CD14-positive monocyte (primary cell): ENCODE results near the gene MLN. TPM values are rescaled to one million over a fixed set of nuclear protein-coding genes. Genes with fewer than 3 reads are reported as not detected.

ENCODE experiments used
- DNase-seq, 3 donors: peaks; one replicate each; pipeline ENCODE4 v3.0.0-alpha.2; 2011 to 2022
- H2AFZ ChIP-seq: 2 replicates; pipeline ENCODE4 v1.6.0; 2012; ENCODE audit warnings: mild to moderate bottlenecking, low read depth, low read length, inconsistent platforms; ENCODE audit not compliant: insufficient read depth, poor library complexity, severe bottlenecking
- H3K27ac ChIP-seq, 2 donors: 1 replicate in 1 of 2; 2 replicates in 1 of 2; pipeline ENCODE4 v1.5.1; 2012 to 2013; ENCODE audit warnings: low read length in 2 of 2, control low read depth in 1 of 2, inconsistent platforms in 1 of 2, low read depth in 1 of 2, mild to moderate bottlenecking in 1 of 2
- H3K27me3 ChIP-seq, 2 donors: one replicate each; pipeline versions ENCODE4 v1.6.0 to v1.6.1; 2011 to 2013; ENCODE audit warnings: low read length in 2 of 2; ENCODE audit not compliant: control insufficient read depth in 2 of 2, insufficient read depth in 2 of 2
- H3K36me3 ChIP-seq, 2 donors: replicated peaks in 1 of 2; 1 replicate in 1 of 2; 2 replicates in 1 of 2; pipeline versions ENCODE4 v1.5.1 to v1.6.1; 2012 to 2013; ENCODE audit warnings: low read length in 2 of 2, control low read depth in 1 of 2, inconsistent platforms in 1 of 2, mild to moderate bottlenecking in 1 of 2; ENCODE audit not compliant: insufficient read depth in 2 of 2, control insufficient read depth in 1 of 2
- H3K4me1 ChIP-seq, 2 donors: 1 replicate in 1 of 2; 2 replicates in 1 of 2; pipeline versions ENCODE4 v1.5.1 to v1.6.1; 2012 to 2013; ENCODE audit warnings: low read length in 2 of 2, control low read depth in 1 of 2, inconsistent platforms in 1 of 2, mild to moderate bottlenecking in 1 of 2, moderate library complexity in 1 of 2; ENCODE audit not compliant: insufficient read depth in 2 of 2, control insufficient read depth in 1 of 2
- H3K4me2 ChIP-seq: replicated peaks from 2 replicates; pipeline ENCODE3; 2012; ENCODE audit warnings: low read length, moderate library complexity, mild to moderate bottlenecking; ENCODE audit not compliant: poor library complexity, severe bottlenecking; ENCODE audit errors: extremely low read depth
- H3K4me3 ChIP-seq, 3 experiments: fragments of 200-600 bp in 1 of 3; sonication (generic) in 1 of 3; replicated peaks in 1 of 3; 1 replicate in 2 of 3; 2 replicates in 1 of 3; pipeline ENCODE4 v1.5.1; 2011 to 2013; ENCODE audit warnings: low read length in 3 of 3, mild to moderate bottlenecking in 3 of 3, control low read depth in 2 of 3, low read depth in 2 of 3, inconsistent platforms in 1 of 3, moderate library complexity in 1 of 3
- H3K79me2 ChIP-seq: 2 replicates; pipeline ENCODE4 v1.6.0; 2012; ENCODE audit warnings: mild to moderate bottlenecking, control low read depth, inconsistent platforms, low read length, moderate library complexity; ENCODE audit not compliant: insufficient read depth
- H3K9ac ChIP-seq: 2 replicates; pipeline ENCODE4 v1.6.0; 2017; ENCODE audit warnings: low read length, mild to moderate bottlenecking; ENCODE audit not compliant: insufficient read depth, poor library complexity, severe bottlenecking
- H3K9me3 ChIP-seq, 2 donors: replicated peaks in 1 of 2; 1 replicate in 1 of 2; 2 replicates in 1 of 2; pipeline versions ENCODE4 v1.5.1 to v1.6.1; 2012 to 2013; ENCODE audit warnings: low read length in 2 of 2, control low read depth in 1 of 2; ENCODE audit not compliant: control insufficient read depth in 1 of 2, insufficient read depth in 1 of 2
- H4K20me1 ChIP-seq: 2 replicates; pipeline ENCODE4 v1.6.0; 2012; ENCODE audit warnings: mild to moderate bottlenecking, low read length, control low read depth, moderate library complexity; ENCODE audit not compliant: insufficient read depth
- H3K27ac Mint-ChIP-seq, 7 donors: one replicate each; pipeline ENCODE4 v1.8.0; 2020; ENCODE audit warnings: mild to moderate bottlenecking in 7 of 7, mixed read lengths in 7 of 7, moderate library complexity in 6 of 7, inconsistent platforms in 2 of 7
- H3K27me3 Mint-ChIP-seq, 3 donors: one replicate each; pipeline ENCODE4 v1.8.0; 2021 to 2022; ENCODE audit warnings: low read depth in 3 of 3, mild to moderate bottlenecking in 3 of 3, mixed read lengths in 3 of 3, moderate library complexity in 3 of 3, inconsistent platforms in 1 of 3
- H3K36me3 Mint-ChIP-seq, 2 donors: one replicate each; pipeline ENCODE4 v1.8.0; 2020; ENCODE audit warnings: mixed read lengths in 2 of 2, inconsistent platforms in 1 of 2, mild to moderate bottlenecking in 1 of 2
- H3K4me1 Mint-ChIP-seq: one replicate; pipeline ENCODE4 v1.8.0; 2020; ENCODE audit warnings: mild to moderate bottlenecking, mixed read lengths
- H3K4me3 Mint-ChIP-seq, 2 donors: one replicate each; pipeline ENCODE4 v1.8.0; 2020; ENCODE audit warnings: mild to moderate bottlenecking in 2 of 2, mixed read lengths in 2 of 2, moderate library complexity in 1 of 2
- H3K9me3 Mint-ChIP-seq, 7 donors: one replicate each; pipeline ENCODE4 v1.8.0; 2020 to 2022; ENCODE audit warnings: mixed read lengths in 7 of 7, mild to moderate bottlenecking in 6 of 7, moderate library complexity in 6 of 7, inconsistent platforms in 2 of 7
- WGBS: methylation state at CpG from one replicate; pipeline ENCODE4 v1.1.5; 2013; ENCODE audit warnings: missing lambda C conversion rate; ENCODE audit not compliant: insufficient coverage; 5-methylcytosine and 5-hydroxymethylcytosine counted together
- intact Hi-C, 2 donors: fragments of 100-400 bp; cut with micrococcal nuclease; formaldehyde crosslinking; loops; one replicate each; pipeline versions ENCODE4 v1.15.0 to v1.15.1; 2023
- polyA plus RNA-seq, 3 donors: library from polyadenylated mRNA; depleted of rRNA in 1 of 3; unstranded in 2 of 3; stranded (reverse) in 1 of 3; fragments of 300-500 nt in 2 of 3; fragments of >200 nt in 1 of 3; fragmentation: Illumina TruSeq in 2 of 3; gene quantifications; 1 replicate in 2 of 3; 2 replicates in 1 of 3; pipeline ENCODE4 v1.2.3, GENCODE V29; 2012 to 2021
- TF ChIP-seq, protein P1 (sequence below): fragments of 200-600 bp; IDR thresholded peaks from one replicate; pipeline ENCODE4 v1.8.0; 2022; ENCODE audit warnings: antibody characterized with exemption, mild to moderate bottlenecking

MLN gene
- polyA plus RNA-seq, 3 donors: not detected

DNA sequence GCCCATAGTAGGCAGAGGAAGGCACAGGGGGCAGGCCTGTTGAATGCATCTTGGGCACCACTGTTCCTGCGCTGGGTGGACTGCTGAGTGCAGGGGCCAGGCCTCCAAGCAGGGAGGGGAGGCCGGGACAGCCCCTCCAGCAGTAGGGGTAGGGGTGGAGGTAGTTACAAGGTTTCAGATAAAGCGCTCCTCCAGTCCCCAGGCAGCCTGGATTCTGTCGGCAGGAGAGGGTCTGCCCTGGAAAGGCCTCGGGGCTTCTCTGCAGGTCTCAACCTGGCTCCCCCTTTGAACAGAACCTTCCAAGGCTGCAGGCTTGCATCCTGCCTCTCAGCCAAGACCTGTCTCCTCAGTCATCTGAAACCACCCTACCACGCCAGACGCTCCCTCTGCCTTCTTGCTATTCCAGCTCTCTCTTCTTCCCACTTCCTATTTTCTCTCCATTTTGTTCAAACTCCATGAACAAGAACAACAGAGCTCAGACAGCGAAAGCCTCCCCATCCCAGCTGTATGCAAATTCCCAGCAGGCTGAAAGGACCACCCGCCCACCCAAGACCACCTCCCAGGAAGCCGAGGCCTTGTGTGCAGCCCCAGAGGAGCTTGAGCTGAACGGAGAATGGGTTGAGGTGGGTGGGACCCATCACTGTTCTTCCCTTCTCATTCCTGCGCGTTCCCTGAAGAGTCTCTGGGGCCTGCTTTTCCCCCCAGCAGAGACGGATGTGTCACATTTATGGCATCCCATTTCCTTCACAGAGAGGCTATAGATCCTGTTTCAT lies 1.4 kb downstream of the MLN start:
- no peak overlapping the region for H3K4me3 ChIP-seq
- no peak overlapping the region for H3K4me2 ChIP-seq
- H3K4me1 Mint-ChIP-seq: peaks cover 2% of the 10 kb centered on the region
- no peaks in the 10 kb centered on the region for H3K9me3 ChIP-seq
- H2AFZ ChIP-seq: no peak overlapping the region
- WGBS: 85% methylated on average over 8 of the region's 14 CpGs
- no peaks in the 10 kb centered on the region for H3K36me3 ChIP-seq
- no peaks in the 10 kb centered on the region for H3K79me2 ChIP-seq
- H3K27me3 ChIP-seq: peaks cover 0 to 4% of the 10 kb centered on the region in 2 donors
- no peaks in the 10 kb centered on the region for H3K36me3 Mint-ChIP-seq
- H3K27ac Mint-ChIP-seq: no peak overlapping the region
- peaks cover 16 to 34% (median 18%) of the 10 kb centered on the region in 3 donors for H3K27me3 Mint-ChIP-seq
- TF ChIP-seq, protein P1, sequence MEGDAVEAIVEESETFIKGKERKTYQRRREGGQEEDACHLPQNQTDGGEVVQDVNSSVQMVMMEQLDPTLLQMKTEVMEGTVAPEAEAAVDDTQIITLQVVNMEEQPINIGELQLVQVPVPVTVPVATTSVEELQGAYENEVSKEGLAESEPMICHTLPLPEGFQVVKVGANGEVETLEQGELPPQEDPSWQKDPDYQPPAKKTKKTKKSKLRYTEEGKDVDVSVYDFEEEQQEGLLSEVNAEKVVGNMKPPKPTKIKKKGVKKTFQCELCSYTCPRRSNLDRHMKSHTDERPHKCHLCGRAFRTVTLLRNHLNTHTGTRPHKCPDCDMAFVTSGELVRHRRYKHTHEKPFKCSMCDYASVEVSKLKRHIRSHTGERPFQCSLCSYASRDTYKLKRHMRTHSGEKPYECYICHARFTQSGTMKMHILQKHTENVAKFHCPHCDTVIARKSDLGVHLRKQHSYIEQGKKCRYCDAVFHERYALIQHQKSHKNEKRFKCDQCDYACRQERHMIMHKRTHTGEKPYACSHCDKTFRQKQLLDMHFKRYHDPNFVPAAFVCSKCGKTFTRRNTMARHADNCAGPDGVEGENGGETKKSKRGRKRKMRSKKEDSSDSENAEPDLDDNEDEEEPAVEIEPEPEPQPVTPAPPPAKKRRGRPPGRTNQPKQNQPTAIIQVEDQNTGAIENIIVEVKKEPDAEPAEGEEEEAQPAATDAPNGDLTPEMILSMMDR: no peak
- H4K20me1 ChIP-seq: no peaks in the 10 kb centered on the region
- DNase-seq: no peak
- no peak overlapping the region for H3K4me3 Mint-ChIP-seq
- intact Hi-C loops: no loop called here
- H3K27ac ChIP-seq: no peak overlapping the region
- H3K9me3 Mint-ChIP-seq: peaks cover 0 to 1% (median 0%) of the 10 kb centered on the region in 7 donors
- H3K9ac ChIP-seq: no peak overlapping the region
- no peaks in the 10 kb centered on the region for H3K4me1 ChIP-seq

GRCh38 chr6:33801611-33802010 lies 2.2 kb downstream of the MLN start:
- Mint-ChIP-seq H3K27ac (no peak overlapping the region), H3K9me3 (no peaks in the 10 kb centered on the region), H3K27me3 (peaks cover 17 to 29% (median 20%) of the 10 kb centered on the region in 3 donors), H3K36me3 (no peaks in the 10 kb centered on the region), H3K4me1 (no peaks in the 10 kb centered on the region), H3K4me3 (no peak overlapping the region)
- no peak for DNase-seq
- Histone ChIP-seq H3K27me3 (peaks cover 0 to 2% of the 10 kb centered on the region in 2 donors), H2AFZ (no peak overlapping the region), H3K4me1 (no peaks in the 10 kb centered on the region), H3K27ac (no peak overlapping the region), H3K4me2 (no peak overlapping the region), H4K20me1 (no peaks in the 10 kb centered on the region), H3K9me3 (no peaks in the 10 kb centered on the region), H3K4me3 (no peak overlapping the region), H3K36me3 (no peaks in the 10 kb centered on the region), H3K79me2 (no peaks in the 10 kb centered on the region), H3K9ac (no peak overlapping the region)
- intact Hi-C loops: no loop called here
- TF ChIP-seq, protein P1: no peak
- 96% methylated on average over 3 of the region's 5 CpGs for WGBS
